Thyroid gland (tissue), 4 donors: ENCODE measurements around the gene STRBP. TPM values are rescaled to one million over a fixed set of nuclear protein-coding genes. Genes with fewer than 3 reads are reported as not detected.

Experiments
- DNase-seq, 2 donors: peaks; one replicate each; pipeline ENCODE4 v3.0.0-alpha.2; 2019
- H3K27ac ChIP-seq, 3 donors: fragments of 200-600 bp; sonication (generic); 1 replicate in 2 of 3; 2 replicates in 1 of 3; pipeline ENCODE4 v1.5.1; 2016 to 2019; ENCODE audit warnings: mild to moderate bottlenecking in 1 of 3, moderate library complexity in 1 of 3
- H3K27me3 ChIP-seq: fragments of 200-600 bp; sonication (generic); one replicate; pipeline ENCODE4 v1.5.1; 2019
- H3K36me3 ChIP-seq, 2 donors: fragments of 200-600 bp; sonication (generic); one replicate each; pipeline ENCODE4 v1.5.1; 2016 to 2019
- H3K4me1 ChIP-seq, 2 donors: fragments of 200-600 bp; sonication (generic); one replicate each; pipeline ENCODE4 v1.5.1; 2017 to 2019
- H3K4me3 ChIP-seq, 3 donors: fragments of 200-600 bp; sonication (generic); replicated peaks in 1 of 3; 1 replicate in 2 of 3; 2 replicates in 1 of 3; pipeline ENCODE4 v1.5.1; 2016; ENCODE audit warnings: mild to moderate bottlenecking in 1 of 3
- H3K9me3 ChIP-seq: fragments of 200-600 bp; sonication (generic); one replicate; pipeline ENCODE4 v1.5.1; 2017
- POLR2A ChIP-seq, 2 donors: fragments of 450-650 bp; IDR thresholded peaks; one replicate each; pipeline ENCODE4 v1.6.1; 2017; ENCODE audit warnings: antibody characterized with exemption in 2 of 2, mild to moderate bottlenecking in 2 of 2, moderate library complexity in 1 of 2
- WGBS, 2 donors: methylation state at CpG; one replicate each; pipeline ENCODE4 v1.1.5; 2017; 5-methylcytosine and 5-hydroxymethylcytosine counted together
- intact Hi-C: fragments of 100-400 bp; cut with DNase I; formaldehyde crosslinking; loops from one replicate; pipeline ENCODE4 v1.15.1; 2023
- microRNA counts, 2 donors: library from miRNA; unstranded; fragments of <30 nt; microRNA quantifications; one replicate each; lab custom pipeline; 2016 to 2017
- total RNA-seq, 4 donors: library from RNA; depleted of rRNA; stranded (reverse); fragments of >200 nt; gene quantifications; one replicate each; pipeline ENCODE4 v1.2.3, GENCODE V29; 2016
- TF ChIP-seq, protein P1 (sequence below), 6 experiments: fragments of 200-600 bp in 3 of 6; fragments of 450-650 bp in 3 of 6; sonication (generic) in 3 of 6; IDR thresholded peaks; one replicate each; pipeline ENCODE4 v1.5.1; 2016 to 2019; ENCODE audit warnings: antibody characterized with exemption in 6 of 6, mild to moderate bottlenecking in 2 of 6, inconsistent platforms in 1 of 6, moderate library complexity in 1 of 6

The STRBP gene
- total RNA-seq, 4 donors from 2014 or later: 29.3 to 52.2 (median 43.9) TPM

DNA sequence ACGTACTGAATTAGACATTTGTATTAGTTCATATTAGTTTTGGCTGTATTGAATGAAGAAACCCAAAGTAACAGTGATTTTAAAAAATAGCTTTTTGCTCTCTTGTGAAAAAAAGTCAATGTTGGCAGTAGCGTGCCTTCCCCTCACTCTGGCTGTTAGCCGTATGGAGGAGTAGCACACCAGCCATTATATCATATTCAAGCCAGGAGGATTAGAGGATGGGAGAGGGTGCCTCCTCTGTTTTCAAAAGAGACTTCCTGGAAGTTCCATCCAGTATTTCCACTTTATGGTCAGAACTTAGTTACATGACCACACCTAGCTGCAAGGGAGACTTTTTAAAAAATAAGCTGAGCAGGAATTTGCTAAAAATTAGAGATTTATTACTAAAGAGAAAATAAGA is 193.8 kb downstream of the STRBP start:
- intact Hi-C loops: no loop called here
- WGBS, 2 donors: 84 to 88% methylated on average over 3 of the region's 3 CpGs
- peaks cover 26 to 32% of the 10 kb centered on the region in 2 donors for H3K4me1 ChIP-seq
- no peaks in the 10 kb centered on the region for H3K9me3 ChIP-seq
- H3K27me3 ChIP-seq: no peaks in the 10 kb centered on the region
- peaks cover 11 to 16% of the 10 kb centered on the region in 2 donors for H3K36me3 ChIP-seq
- peak overlapping the region; percentile 27 to 53 (median 48) for H3K27ac ChIP-seq
- TF ChIP-seq, protein P1, sequence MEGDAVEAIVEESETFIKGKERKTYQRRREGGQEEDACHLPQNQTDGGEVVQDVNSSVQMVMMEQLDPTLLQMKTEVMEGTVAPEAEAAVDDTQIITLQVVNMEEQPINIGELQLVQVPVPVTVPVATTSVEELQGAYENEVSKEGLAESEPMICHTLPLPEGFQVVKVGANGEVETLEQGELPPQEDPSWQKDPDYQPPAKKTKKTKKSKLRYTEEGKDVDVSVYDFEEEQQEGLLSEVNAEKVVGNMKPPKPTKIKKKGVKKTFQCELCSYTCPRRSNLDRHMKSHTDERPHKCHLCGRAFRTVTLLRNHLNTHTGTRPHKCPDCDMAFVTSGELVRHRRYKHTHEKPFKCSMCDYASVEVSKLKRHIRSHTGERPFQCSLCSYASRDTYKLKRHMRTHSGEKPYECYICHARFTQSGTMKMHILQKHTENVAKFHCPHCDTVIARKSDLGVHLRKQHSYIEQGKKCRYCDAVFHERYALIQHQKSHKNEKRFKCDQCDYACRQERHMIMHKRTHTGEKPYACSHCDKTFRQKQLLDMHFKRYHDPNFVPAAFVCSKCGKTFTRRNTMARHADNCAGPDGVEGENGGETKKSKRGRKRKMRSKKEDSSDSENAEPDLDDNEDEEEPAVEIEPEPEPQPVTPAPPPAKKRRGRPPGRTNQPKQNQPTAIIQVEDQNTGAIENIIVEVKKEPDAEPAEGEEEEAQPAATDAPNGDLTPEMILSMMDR (IDR thresholded peaks at IDR 0.05): no peak
- no peak for TF ChIP-seq POLR2A (IDR thresholded peaks at IDR 0.05)
- H3K4me3 ChIP-seq: no peak overlapping the region
- DNase-seq: no peak

GRCh38 chr9:123073991-123074422 is 194.4 kb downstream of the STRBP start:
- DNase-seq: no peak
- Histone ChIP-seq H3K27ac (peak overlapping the region; percentile 26 to 53 (median 48)), H3K4me3 (no peak overlapping the region), H3K36me3 (peaks cover 9 to 13% of the 10 kb centered on the region in 2 donors), H3K9me3 (no peaks in the 10 kb centered on the region), H3K27me3 (no peaks in the 10 kb centered on the region), H3K4me1 (peaks cover 26 to 32% of the 10 kb centered on the region in 2 donors)
- intact Hi-C loops: no loop called here
- WGBS, 2 donors: 59% methylated on average over 1 of the region's 1 CpG
- TF ChIP-seq, protein P1 (IDR thresholded peaks at IDR 0.05): peak in 1 of 6 experiments; percentile 22
- no peak for TF ChIP-seq POLR2A (IDR thresholded peaks at IDR 0.05)

DNA sequence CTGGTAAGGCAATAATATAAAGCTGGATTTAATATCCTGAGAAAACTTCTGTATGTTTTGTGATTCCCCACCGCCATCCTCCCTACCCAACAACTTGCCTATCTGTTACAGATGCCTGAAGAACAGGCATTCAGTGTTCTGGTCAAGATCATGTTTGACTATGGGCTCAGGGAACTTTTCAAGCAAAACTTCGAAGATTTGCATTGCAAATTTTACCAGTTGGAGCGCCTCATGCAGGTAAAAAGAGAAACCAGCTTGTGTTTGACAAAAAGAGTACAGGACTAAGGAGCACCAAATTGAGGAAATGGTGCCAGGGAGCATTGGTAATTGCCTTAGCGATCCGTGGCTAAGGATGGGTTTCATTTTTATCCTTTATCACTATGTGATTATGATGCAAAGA is 194.9 kb downstream of the STRBP start:
- Histone ChIP-seq H3K27me3 (no peaks in the 10 kb centered on the region), H3K4me3 (no peak overlapping the region), H3K27ac (peak overlapping the region; percentile 26 to 53 (median 48)), H3K36me3 (peaks cover 9 to 13% of the 10 kb centered on the region in 2 donors), H3K4me1 (peaks cover 26 to 32% of the 10 kb centered on the region in 2 donors), H3K9me3 (no peaks in the 10 kb centered on the region)
- WGBS, 2 donors: 67 to 76% methylated on average over 5 of the region's 5 CpGs
- TF ChIP-seq POLR2A (IDR thresholded peaks at IDR 0.05): no peak
- TF ChIP-seq, protein P1 (IDR thresholded peaks at IDR 0.05): no peak
- intact Hi-C loops: no loop called here
- no peak for DNase-seq

DNA sequence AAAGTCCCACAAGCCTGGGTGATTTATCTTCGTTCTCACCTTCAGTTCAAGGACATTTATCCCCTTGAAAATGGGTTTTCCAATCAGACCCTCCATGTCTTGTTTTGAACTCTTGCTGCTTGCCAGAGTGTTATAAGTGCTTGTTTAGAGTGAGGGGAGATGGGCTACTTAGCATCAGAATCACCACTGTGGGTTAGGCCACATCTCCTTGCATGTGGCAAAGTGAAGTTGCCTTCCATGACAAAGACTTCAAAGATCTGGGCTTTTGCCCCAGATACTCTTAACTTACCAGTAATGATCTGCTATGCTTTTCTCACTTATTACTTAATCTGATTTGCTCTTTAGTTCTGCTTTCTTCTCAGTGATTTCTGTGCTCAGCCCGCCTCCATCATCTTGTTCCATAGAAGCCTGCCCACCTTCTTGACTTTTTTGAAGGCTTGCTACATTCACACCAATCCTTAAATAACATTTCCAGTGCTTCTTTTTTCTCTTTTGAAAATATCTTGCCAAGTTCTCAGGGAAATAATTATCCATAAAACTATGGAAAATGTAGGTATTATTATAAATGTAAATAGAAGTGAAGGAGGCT is 195.9 kb downstream of the STRBP start:
- 93 to 98% methylated on average over 2 of the region's 2 CpGs for WGBS, 2 donors
- DNase-seq: no peak
- Histone ChIP-seq H3K4me1 (peaks cover 26 to 32% of the 10 kb centered on the region in 2 donors), H3K9me3 (no peaks in the 10 kb centered on the region), H3K27me3 (no peaks in the 10 kb centered on the region), H3K4me3 (no peak overlapping the region), H3K27ac (peak overlapping the region; percentile 26 to 53 (median 48)), H3K36me3 (peaks cover 9 to 12% of the 10 kb centered on the region in 2 donors)
- TF ChIP-seq, protein P1 (IDR thresholded peaks at IDR 0.05): no peak
- TF ChIP-seq POLR2A (IDR thresholded peaks at IDR 0.05): no peak
- intact Hi-C loops: no loop called here

MicroRNA genes within 50 kb of the gene (microRNA counts, 767-probe panel; counts per million panel counts)
- 0 counts per million in 2 donors for microRNA hsa-miR-600 (lab: Ali Mortazavi, UCI)

Other genes with a start within 250 kb of the STRBP start
- gene GPR21, start 234.9 kb downstream of the STRBP start, total RNA-seq: 10 to 100 TPM in 1 of 4 donors, 1 to 10 TPM in 3; 4.0 to 11.8 (median 5.7) TPM
- gene CRB2, start 87.6 kb upstream of the STRBP start, total RNA-seq: under 1 TPM in 1 of 4 donors, not detected in 3; 0.11 TPM